ENCODE data around the gene RAD18.

RAD18 gene

GRCh38 chr3:8865697-8866096 is 97.6 kb downstream of the RAD18 start:
- no peak for TF ChIP-seq CTCF (IDR thresholded peaks at IDR 0.05)
- Mint-ChIP-seq H3K27ac (no peak overlapping the region), H3K4me1 (peaks cover 14% of the 10 kb centered on the region), H3K36me3 (ENCODE audit: low read depth) (no peaks in the 10 kb centered on the region), H3K9me3 (no peaks in the 10 kb centered on the region), H3K4me3 (no peak overlapping the region), H3K27me3 (ENCODE audit: low read depth, poor library complexity) (no peaks in the 10 kb centered on the region)
- DNase-seq: no peak

GRCh38 chr3:8864402-8865350 is 98.6 kb downstream of the RAD18 start:
- no peaks in the 10 kb centered on the region for H3K27me3 Mint-ChIP-seq (ENCODE audit: low read depth, poor library complexity)
- no peaks in the 10 kb centered on the region for H3K36me3 Mint-ChIP-seq (ENCODE audit: low read depth)
- no peak for DNase-seq
- peak overlapping the region; percentile 24 for H3K27ac Mint-ChIP-seq
- no peak overlapping the region for H3K4me3 Mint-ChIP-seq
- peaks cover 7% of the 10 kb centered on the region for H3K4me1 Mint-ChIP-seq
- H3K9me3 Mint-ChIP-seq: no peaks in the 10 kb centered on the region
- no peak for TF ChIP-seq CTCF (IDR thresholded peaks at IDR 0.05)

- H3K27me3 Mint-ChIP-seq (ENCODE audit: low read depth, poor library complexity): no peaks in the 10 kb centered on the region
- TF ChIP-seq CTCF (IDR thresholded peaks at IDR 0.05): no peak
- H3K4me1 Mint-ChIP-seq: peaks cover 6% of the 10 kb centered on the region
Measured at GRCh38 chr3:8863891-8864290, 99.4 kb downstream of the RAD18 start.

GRCh38 chr3:8857720-8858367 is 105.4 kb downstream of the RAD18 start:
- Mint-ChIP-seq H3K27ac (no peak overlapping the region), H3K9me3 (no peaks in the 10 kb centered on the region), H3K4me3 (no peak overlapping the region), H3K36me3 (ENCODE audit: low read depth) (no peaks in the 10 kb centered on the region), H3K4me1 (no peaks in the 10 kb centered on the region), H3K27me3 (ENCODE audit: low read depth, poor library complexity) (no peaks in the 10 kb centered on the region)
- DNase-seq: no peak
- no peak for TF ChIP-seq CTCF (IDR thresholded peaks at IDR 0.05)

More at GRCh38 chr3:8863891-8864290, 99.4 kb downstream of the RAD18 start:
- Mint-ChIP-seq H3K36me3 (ENCODE audit: low read depth) (no peaks in the 10 kb centered on the region), H3K9me3 (no peaks in the 10 kb centered on the region), H3K4me3 (no peak overlapping the region), H3K27ac (no peak overlapping the region)
- no peak for DNase-seq

- H3K9me3 Mint-ChIP-seq: no peaks in the 10 kb centered on the region
- H3K27ac Mint-ChIP-seq: no peak overlapping the region
- no peak for TF ChIP-seq CTCF (IDR thresholded peaks at IDR 0.05)
- H3K27me3 Mint-ChIP-seq (ENCODE audit: low read depth, poor library complexity): no peaks in the 10 kb centered on the region
- no peak overlapping the region for H3K4me3 Mint-ChIP-seq
- no peaks in the 10 kb centered on the region for H3K4me1 Mint-ChIP-seq
- H3K36me3 Mint-ChIP-seq (ENCODE audit: low read depth): no peaks in the 10 kb centered on the region
- DNase-seq: no peak
Measured at GRCh38 chr3:8856721-8857120, 106.6 kb downstream of the RAD18 start.
